ENCODE results near the gene TGFB1I1. TPM values are rescaled to one million over a fixed set of nuclear protein-coding genes. Genes with fewer than 3 reads are reported as not detected.

TGFB1I1 gene
- total and polyA plus RNA-seq, 2 of the 13 experiments (the other 11 are each of a cell fraction or from before 2014, with no cell fraction given) = 0.80 to 2.9 TPM

- peak; percentile 89; the same call in 1 of the 2 replicates for TF ChIP-seq ZBTB46 (CRISPR knock-in tag; IDR thresholded peaks at IDR 0.05; ENCODE audit: borderline replicate concordance)
- peak; percentile 64 for TF ChIP-seq ATF1 (CRISPR knock-in tag; IDR thresholded peaks at IDR 0.05)
- peak; percentile 15; the same call in 1 of the 2 replicates for TF ChIP-seq ZBTB21 (CRISPR knock-in tag; IDR thresholded peaks at IDR 0.05)
- TF ChIP-seq MEF2D (CRISPR knock-in tag; IDR thresholded peaks at IDR 0.05) = peak; percentile 89
- peak; percentile 70; the same call in 1 of the 2 replicates for TF ChIP-seq NFAT5 (CRISPR knock-in tag; IDR thresholded peaks at IDR 0.05)
- peak; percentile 81 for TF ChIP-seq NAIF1 (CRISPR knock-in tag; IDR thresholded peaks at IDR 0.05; ENCODE audit: borderline replicate concordance)
- TF ChIP-seq ZNF761 (CRISPR knock-in tag; conservative IDR thresholded peaks at IDR 0.05) = peak; percentile 73; the same call in 1 of the 2 replicates
- peak; percentile 71; the same call in 1 of the 2 replicates for TF ChIP-seq ZNF12 (CRISPR knock-in tag; IDR thresholded peaks at IDR 0.05)
- TF ChIP-seq DBP (CRISPR knock-in tag; IDR thresholded peaks at IDR 0.05; ENCODE audit: not compliant biosample characterization) = no peak
- TF ChIP-seq PRDM10 (CRISPR knock-in tag; IDR thresholded peaks at IDR 0.05; ENCODE audit: low read depth) = peak; percentile 84
- no peak for TF ChIP-seq SOX6 (IDR thresholded peaks at IDR 0.05)
- peak; percentile 76 for TF ChIP-seq SOX6 (CRISPR knock-in tag; IDR thresholded peaks at IDR 0.05)
- TF ChIP-seq TOPORS (CRISPR knock-in tag; IDR thresholded peaks at IDR 0.05) = peak; percentile 88; the same call in 1 of the 2 replicates
- TF ChIP-seq ZNF782 (CRISPR knock-in tag; IDR thresholded peaks at IDR 0.05; ENCODE audit: borderline replicate concordance) = peak; percentile 71; the same call in 1 of the 2 replicates
- no peak for TF ChIP-seq KLF12 (CRISPR knock-in tag; IDR thresholded peaks at IDR 0.05; ENCODE audit: borderline replicate concordance)
These were observed 36.2 kb downstream of the TGFB1I1 start, which contains the start of gene RUSF1 (continued) for GRCh38 chr16:31507929-31508705.
